HUDEP-2 (cell line): ENCODE results near the gene MYF5.

Source experiments
- DNase-seq, 76 experiments: peaks; one replicate each; lab custom pipeline; 2025; ENCODE audit not compliant: unreplicated experiment in 76 of 76; lab: John Stamatoyannopoulos, UW

MYF5 gene

DNA sequence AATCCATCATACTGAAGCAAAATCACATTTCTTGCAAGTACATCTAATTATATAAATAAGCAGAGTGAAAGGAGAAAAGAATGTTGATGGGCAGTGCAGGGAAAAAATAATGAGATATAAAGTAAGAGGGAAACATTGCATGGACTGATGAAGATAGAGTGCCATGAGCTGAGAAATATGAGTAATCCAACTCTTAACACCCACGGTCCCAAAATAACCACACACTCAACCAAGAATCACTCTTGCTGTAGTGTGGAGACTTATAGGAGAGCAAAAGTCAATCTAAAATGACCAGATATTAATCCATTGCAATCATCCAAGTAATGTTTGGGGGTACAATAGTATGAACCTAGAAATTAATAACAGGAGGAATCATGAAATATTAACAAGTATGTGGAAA, 40.2 kb downstream of the MYF5 start:
- DNase-seq = no peak

DNA sequence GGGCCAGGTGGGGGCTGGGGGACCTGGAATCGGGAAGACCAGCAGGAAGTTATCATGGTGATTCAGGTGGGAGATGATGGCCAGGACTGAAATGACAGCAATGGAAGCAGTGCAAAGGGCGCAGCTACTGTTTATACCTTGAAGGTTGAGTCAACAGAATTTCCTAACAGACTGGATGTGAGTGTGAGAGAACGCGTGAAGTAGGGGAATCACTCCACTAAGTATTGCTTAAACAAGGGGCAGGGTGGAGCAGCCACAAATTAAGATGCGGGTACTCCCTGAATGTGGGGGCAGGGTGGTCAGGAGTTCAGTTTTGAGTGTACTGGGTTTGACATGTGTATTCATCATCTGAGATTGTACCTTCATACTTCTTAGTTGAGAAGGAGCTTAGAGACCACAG, 45.1 kb downstream of the MYF5 start:
- DNase-seq = no peak

DNA sequence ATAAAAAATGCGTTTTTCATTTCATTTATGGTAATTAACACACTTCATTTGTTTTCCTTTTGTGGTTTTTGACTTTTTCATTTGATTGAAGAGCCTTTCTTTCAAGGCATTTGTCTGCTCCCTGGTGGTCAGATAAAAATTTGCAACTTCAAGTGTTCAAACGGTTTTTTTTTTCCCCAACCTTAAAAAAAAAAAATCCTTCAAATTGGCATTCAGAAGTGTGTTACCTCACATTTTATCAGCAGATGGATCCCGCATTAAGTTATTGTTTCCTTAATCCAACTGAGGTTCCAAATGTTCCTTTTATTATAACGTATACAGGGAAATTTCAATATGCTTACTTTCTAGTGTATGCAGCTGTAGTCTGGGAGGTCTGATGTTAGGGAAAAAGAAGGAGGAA, 47.2 kb downstream of the MYF5 start:
- peak in 9 of 76 experiments; percentile 1 to 28 (median 14) for DNase-seq

DNA sequence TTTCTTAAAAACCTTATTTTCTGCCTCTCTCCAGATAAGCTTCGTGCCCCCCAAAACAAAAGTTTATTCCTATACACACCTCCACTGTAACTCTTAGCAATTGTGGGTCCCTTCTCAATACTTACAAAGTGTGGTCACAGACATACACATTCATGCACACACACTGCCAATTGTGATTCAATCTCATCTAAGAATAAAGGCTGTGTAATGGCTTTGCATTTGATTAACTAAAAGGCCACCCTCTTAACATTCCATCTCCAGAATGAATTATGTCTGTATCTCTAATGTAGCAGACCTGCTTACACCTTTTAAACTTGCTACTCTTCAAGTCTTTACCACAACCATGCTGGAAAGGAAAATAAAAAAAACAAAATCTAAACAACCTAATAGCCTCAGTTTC, 49.5 kb downstream of the MYF5 start:
- no peak for DNase-seq

DNA sequence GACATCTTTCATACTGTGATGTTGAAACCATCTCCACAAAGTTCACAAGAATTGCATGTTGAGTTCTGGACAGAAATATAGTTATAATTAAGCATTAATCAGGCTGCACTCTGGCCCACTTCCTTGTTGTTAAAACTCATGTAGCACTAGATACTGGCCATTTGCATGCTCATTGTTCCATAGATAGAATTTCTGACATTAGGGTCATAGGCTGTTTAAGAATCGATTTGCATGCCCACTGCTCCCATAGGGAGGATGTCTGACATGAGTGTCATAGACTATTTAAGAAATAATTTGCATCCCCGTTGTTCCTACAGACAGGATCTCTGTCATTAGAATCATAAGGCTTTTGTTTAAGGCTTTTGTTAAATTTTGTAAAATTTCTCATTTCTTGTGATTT, 50.2 kb downstream of the MYF5 start:
- no peak for DNase-seq
